Nephron progenitor cell (in vitro differentiated cells): ENCODE measurements around the gene ADD2.

Experiments
- DNase-seq: peaks from one replicate; pipeline ENCODE4 v3.0.0; 2021
- H3K27ac Mint-ChIP-seq: 2 replicates; pipeline ENCODE4 v1.8.0; 2021; ENCODE audit warnings: mild to moderate bottlenecking, moderate library complexity, mixed read lengths
- H3K27me3 Mint-ChIP-seq: 2 replicates; pipeline ENCODE4 v1.8.0; 2021; ENCODE audit warnings: mild to moderate bottlenecking, low read depth, mixed read lengths; ENCODE audit not compliant: poor library complexity
- H3K36me3 Mint-ChIP-seq: 2 replicates; pipeline ENCODE4 v1.8.0; 2021; ENCODE audit warnings: low read depth, mixed read lengths
- H3K4me1 Mint-ChIP-seq: 2 replicates; pipeline ENCODE4 v1.8.0; 2021; ENCODE audit warnings: mixed read lengths
- H3K4me3 Mint-ChIP-seq: 2 replicates; pipeline ENCODE4 v1.8.0; 2021; ENCODE audit warnings: mild to moderate bottlenecking, moderate library complexity, mixed read lengths
- H3K9me3 Mint-ChIP-seq: 2 replicates; pipeline ENCODE4 v1.8.0; 2021; ENCODE audit warnings: mild to moderate bottlenecking, moderate library complexity, mixed read lengths
- TF ChIP-seq, protein P1 (sequence below): fragments of 200-600 bp; sonication (generic); IDR thresholded peaks from 2 replicates; pipeline ENCODE4 v1.5.0; 2021; ENCODE audit warnings: antibody characterized with exemption

Gene ADD2

DNA sequence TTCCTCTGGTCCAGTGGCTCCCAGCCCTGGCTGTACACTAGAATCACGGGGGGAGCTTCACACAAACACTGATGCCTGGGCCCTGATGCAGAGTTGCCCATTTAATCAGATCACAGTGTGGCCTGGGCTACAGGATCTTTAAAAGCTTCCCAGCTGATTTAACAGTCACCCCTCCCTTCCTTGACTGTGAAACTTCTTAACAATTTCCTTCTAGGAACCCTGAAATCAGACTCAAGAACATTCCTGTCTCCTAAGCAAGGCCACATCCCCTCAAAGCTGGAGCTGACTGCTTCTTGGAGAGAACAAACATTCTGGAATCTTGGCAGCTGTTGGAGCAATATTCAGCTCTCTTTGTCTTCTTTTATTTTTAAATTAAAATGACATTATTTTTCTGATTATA lies 88.7 kb downstream of the ADD2 start:
- Mint-ChIP-seq H3K4me3 (no peak overlapping the region), H3K27ac (no peak overlapping the region), H3K36me3 (peaks cover 42% of the 10 kb centered on the region), H3K4me1 (no peaks in the 10 kb centered on the region), H3K9me3 (no peaks in the 10 kb centered on the region), H3K27me3 (no peaks in the 10 kb centered on the region)
- TF ChIP-seq, protein P1, sequence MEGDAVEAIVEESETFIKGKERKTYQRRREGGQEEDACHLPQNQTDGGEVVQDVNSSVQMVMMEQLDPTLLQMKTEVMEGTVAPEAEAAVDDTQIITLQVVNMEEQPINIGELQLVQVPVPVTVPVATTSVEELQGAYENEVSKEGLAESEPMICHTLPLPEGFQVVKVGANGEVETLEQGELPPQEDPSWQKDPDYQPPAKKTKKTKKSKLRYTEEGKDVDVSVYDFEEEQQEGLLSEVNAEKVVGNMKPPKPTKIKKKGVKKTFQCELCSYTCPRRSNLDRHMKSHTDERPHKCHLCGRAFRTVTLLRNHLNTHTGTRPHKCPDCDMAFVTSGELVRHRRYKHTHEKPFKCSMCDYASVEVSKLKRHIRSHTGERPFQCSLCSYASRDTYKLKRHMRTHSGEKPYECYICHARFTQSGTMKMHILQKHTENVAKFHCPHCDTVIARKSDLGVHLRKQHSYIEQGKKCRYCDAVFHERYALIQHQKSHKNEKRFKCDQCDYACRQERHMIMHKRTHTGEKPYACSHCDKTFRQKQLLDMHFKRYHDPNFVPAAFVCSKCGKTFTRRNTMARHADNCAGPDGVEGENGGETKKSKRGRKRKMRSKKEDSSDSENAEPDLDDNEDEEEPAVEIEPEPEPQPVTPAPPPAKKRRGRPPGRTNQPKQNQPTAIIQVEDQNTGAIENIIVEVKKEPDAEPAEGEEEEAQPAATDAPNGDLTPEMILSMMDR = no peak
- no peak for DNase-seq

DNA sequence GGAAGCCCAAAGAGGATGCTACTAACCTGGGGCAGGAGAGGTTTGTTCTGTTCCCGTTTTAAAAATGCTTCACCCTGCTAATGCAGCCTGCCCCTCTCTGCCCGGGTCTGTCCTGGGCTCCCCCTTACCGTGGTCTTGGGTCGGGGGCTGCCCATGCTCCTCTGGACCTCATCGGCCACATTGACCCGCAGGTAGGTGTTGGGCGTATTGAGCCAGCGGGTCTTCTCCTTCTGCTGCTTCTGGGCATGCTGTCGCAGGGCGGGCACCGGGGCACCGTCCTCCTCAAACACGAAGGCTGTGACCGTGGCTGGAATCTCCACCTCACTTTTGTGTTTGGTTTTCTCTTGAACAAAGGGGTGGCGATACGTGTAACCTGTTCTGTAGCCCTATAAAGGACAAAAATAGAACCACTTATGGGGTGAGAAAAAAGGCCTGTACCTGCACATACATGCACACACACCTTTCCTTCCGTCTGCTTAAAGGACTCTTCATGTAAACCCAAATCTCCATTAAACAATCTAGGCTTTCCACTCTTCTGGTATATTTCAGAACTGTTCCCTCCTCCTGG lies 89.3 kb downstream of the ADD2 start:
- no peak for DNase-seq
- H3K9me3 Mint-ChIP-seq = no peaks in the 10 kb centered on the region
- H3K27me3 Mint-ChIP-seq = no peaks in the 10 kb centered on the region
- TF ChIP-seq, protein P1 = no peak
- peaks cover 3% of the 10 kb centered on the region for H3K4me1 Mint-ChIP-seq
- no peak overlapping the region for H3K27ac Mint-ChIP-seq
- H3K4me3 Mint-ChIP-seq = no peak overlapping the region
- H3K36me3 Mint-ChIP-seq = peaks cover 48% of the 10 kb centered on the region

DNA sequence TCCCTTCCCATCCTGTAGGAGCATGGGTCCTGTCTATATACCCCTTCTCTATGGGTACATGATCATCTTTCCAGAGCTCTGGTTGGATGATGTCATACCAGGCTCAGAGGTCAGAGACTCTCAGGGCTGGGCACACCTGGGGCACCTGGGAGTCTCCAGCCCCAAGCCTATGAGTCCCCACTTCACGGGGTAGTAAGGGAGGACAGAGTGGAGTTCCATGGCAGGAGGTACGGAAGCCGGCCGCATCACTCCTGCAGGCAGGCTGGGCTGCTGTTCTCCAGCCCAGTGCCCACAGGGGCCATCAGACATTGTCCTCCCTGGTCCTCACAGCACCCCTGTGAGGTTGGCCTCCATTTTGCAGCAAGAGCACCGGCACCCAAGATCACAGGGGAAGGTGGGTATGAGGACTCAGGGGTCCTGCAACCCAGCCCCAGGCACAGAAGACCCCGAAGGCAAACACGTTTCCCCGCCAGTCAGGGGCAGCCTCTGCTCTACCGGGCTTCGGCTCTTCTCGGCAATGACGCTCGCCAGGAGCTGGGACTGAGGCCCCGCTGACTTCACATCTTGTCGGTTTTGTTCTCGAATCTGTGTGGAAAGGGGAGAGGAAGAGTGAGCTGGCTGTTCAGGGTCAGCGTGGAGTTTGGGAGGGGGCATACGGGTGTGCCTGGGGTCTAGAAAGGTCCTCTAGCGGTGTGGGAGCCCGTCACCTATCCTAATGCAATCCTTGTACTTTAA lies 91.5 kb downstream of the ADD2 start:
- Mint-ChIP-seq H3K4me3 (no peak overlapping the region), H3K9me3 (no peaks in the 10 kb centered on the region), H3K4me1 (peaks cover 15% of the 10 kb centered on the region), H3K36me3 (peaks cover 49% of the 10 kb centered on the region), H3K27me3 (no peaks in the 10 kb centered on the region), H3K27ac (no peak overlapping the region)
- TF ChIP-seq, protein P1 = no peak
- no peak for DNase-seq

DNA sequence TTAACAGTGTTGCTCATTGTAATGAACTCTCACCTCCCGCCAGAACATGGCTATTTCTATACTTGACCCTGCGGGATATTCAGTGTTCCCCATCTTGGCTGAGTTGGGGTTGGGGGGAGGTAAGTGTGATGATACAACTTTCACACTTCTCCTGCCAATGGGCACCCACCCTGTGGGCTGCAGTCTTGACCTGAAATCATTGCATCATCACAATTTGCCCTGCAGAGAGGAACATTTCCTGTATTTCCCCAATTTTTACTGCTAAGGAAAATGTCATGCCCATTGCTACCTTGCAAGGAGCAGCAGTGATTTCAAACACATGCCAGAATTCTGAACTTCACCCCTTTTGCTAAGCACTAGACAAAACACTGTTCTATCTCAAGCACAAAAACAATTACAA lies 92.1 kb downstream of the ADD2 start:
- H3K27ac Mint-ChIP-seq = no peak overlapping the region
- H3K36me3 Mint-ChIP-seq = peaks cover 49% of the 10 kb centered on the region
- TF ChIP-seq, protein P1 = no peak
- H3K4me3 Mint-ChIP-seq = no peak overlapping the region
- DNase-seq = no peak
- peaks cover 2% of the 10 kb centered on the region for H3K27me3 Mint-ChIP-seq
- H3K9me3 Mint-ChIP-seq = no peaks in the 10 kb centered on the region
- H3K4me1 Mint-ChIP-seq = peaks cover 15% of the 10 kb centered on the region

DNA sequence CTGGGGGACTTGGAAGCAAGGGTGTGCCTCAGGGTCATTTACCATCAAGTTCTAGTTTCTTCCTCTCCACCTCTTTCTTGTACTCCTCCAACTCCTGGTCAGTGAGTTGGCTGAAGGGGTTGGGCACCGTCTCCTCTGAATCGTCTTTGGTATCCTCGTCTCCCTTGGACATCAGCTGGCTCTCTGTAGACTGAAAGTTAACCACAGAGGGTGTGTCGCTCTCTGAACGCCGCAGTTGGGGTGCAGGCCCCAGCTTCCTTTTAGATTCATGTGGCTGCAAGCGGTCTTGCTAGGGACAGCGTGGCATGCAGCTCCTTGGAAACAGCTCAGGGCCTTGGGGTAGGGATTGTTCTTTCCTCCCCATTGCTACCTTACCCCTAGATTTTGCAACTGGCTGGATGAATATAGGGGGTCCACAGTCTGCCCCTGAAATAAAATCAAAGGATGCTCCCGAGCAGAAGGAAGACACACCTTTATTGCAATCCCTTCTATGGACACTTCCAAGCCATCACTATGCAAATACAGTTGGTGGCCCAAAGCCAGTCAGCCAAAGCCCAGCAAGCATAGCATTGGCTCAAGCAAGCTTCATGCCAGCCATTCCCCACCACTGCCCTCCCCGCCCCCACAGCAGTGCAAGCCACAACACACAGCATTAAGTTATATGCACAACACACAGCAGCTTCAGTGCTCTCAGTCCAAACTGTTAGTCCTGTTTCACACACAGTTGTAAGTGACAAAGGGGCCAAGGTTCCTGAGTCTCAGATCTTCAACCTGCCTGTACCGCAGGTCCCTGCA lies 93.2 kb downstream of the ADD2 start:
- Mint-ChIP-seq H3K4me3 (no peak overlapping the region), H3K27me3 (peaks cover 2% of the 10 kb centered on the region), H3K27ac (no peak overlapping the region), H3K4me1 (peaks cover 15% of the 10 kb centered on the region), H3K36me3 (peaks cover 55% of the 10 kb centered on the region), H3K9me3 (no peaks in the 10 kb centered on the region)
- TF ChIP-seq, protein P1 = no peak
- no peak for DNase-seq
